GM12891 (cell line): ENCODE results near the gene TAS1R2.
"Not testable (repeated sequence)": the region's sequence is repeated elsewhere in the genome, so short reads cannot be mapped to it uniquely, and the experiment has no call there.

Source experiments
- DNase-seq: peaks from one replicate; pipeline ENCODE4 v3.0.0; 2011; ENCODE audit warnings: low spot score; ENCODE audit not compliant: insufficient read length
- FAIRE-seq: peaks from 2 replicates; lab custom pipeline; 2011; peaks lifted over from hg19 to GRCh38; lab: Jason Lieb, UNC
- PAX5 ChIP-seq: IDR thresholded peaks from 2 replicates; pipeline ENCODE4 v1.6.1; 2011; ENCODE audit warnings: low read length, moderate library complexity, mild to moderate bottlenecking; ENCODE audit not compliant: insufficient read depth, severe bottlenecking
- POLR2A ChIP-seq: IDR thresholded peaks from 2 replicates; pipeline ENCODE4 v1.6.1; 2011; ENCODE audit warnings: low read depth, low read length, control low read depth
- POLR2AphosphoS5 ChIP-seq: IDR thresholded peaks from 2 replicates; pipeline ENCODE4 v1.6.1; 2011; ENCODE audit warnings: low read depth, low read length, control low read depth
- POU2F2 ChIP-seq: IDR thresholded peaks from 2 replicates; pipeline ENCODE4 v1.6.1; 2011; ENCODE audit warnings: low read depth, mild to moderate bottlenecking, control low read depth, low read length, moderate library complexity
- SPI1 ChIP-seq: IDR thresholded peaks from 2 replicates; pipeline ENCODE4 v1.6.1; 2011; ENCODE audit warnings: low read depth, low read length, control low read depth
- TAF1 ChIP-seq: IDR thresholded peaks from 2 replicates; pipeline ENCODE4 v1.6.1; 2011; ENCODE audit warnings: low read depth, low read length, control low read depth

TAS1R2 gene

DNA sequence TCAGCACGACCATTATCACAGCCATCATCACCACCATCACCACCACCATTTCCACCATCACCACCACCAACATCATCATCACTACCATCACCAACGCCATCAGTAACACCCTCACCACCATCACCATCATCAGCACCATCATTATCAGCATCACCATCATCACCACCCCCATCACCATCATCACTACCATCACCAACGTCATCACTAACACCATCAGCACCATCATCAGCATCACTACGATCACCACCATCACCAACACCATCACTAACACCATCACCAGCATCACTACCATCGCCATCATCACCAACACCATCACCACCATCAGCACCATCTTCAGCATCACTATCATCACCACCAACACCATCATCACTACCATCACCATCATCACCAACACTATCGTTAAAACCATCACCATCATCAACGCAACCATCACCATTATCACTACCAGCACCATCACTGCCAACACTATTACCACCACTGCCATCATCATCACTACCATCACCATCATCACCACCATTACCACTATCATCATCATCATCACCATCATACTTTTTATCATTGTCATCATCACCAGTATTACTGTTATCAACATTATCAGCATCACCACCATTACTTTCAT is 1.3 kb downstream of the TAS1R2 start:
- TF ChIP-seq POLR2A (no peak), POLR2AphosphoS5 (no peak), SPI1 (no peak), TAF1 (no peak), POU2F2 (no peak), PAX5 (no peak)

DNA sequence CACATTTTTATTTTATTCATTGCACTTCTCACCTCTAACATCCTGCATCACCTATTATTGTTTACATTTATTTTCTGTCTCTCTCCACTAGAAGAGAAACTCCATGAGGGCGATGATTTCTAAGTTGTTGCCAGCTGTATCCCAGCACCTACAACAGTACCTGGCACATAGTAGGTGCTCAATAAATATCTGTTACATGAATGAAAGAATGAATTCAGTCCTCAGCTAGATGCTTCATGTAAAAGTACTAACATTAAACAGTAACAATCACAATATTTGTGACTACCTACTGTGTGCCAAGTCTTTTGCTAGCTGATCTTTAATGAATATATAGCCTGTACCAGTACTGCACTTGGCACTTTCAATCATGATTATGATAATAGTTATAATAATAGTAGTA is 3.0 kb downstream of the TAS1R2 start:
- no peak for DNase-seq
- no peak for TF ChIP-seq POLR2A
- TF ChIP-seq POLR2AphosphoS5: no peak
- no peak for TF ChIP-seq PAX5
- TF ChIP-seq POU2F2: no peak
- no peak for TF ChIP-seq SPI1
- TF ChIP-seq TAF1: no peak
- no peak for FAIRE-seq

More for the DNA sequence above, 1.3 kb downstream of the TAS1R2 start:
- FAIRE-seq: no peak
- DNase-seq: no peak

- DNase-seq: no peak
- FAIRE-seq: no peak
- no peak for TF ChIP-seq SPI1
- TF ChIP-seq POU2F2: no peak
Observed at GRCh38 chr1:18855573-18855972, 3.9 kb downstream of the TAS1R2 start.

- no peak for FAIRE-seq
- TF ChIP-seq POLR2AphosphoS5 (no peak), SPI1 (no peak), POU2F2 (no peak), POLR2A (no peak), PAX5 (no peak), TAF1 (no peak)
- DNase-seq: no peak
Observed at GRCh38 chr1:18854331-18855025, 5.0 kb downstream of the TAS1R2 start.

GRCh38 chr1:18852501-18852900 is 7.0 kb downstream of the TAS1R2 start:
- no peak for TF ChIP-seq TAF1
- no peak for TF ChIP-seq POU2F2
- no peak for TF ChIP-seq POLR2A
- no peak for TF ChIP-seq PAX5
- no peak for TF ChIP-seq POLR2AphosphoS5
- no peak for TF ChIP-seq SPI1
- DNase-seq: no peak
- no peak for FAIRE-seq

- DNase-seq: no peak
- TF ChIP-seq SPI1 (no peak), PAX5 (no peak), POU2F2 (no peak), POLR2A (no peak), TAF1 (no peak), POLR2AphosphoS5 (no peak)
- no peak for FAIRE-seq
Observed at GRCh38 chr1:18849261-18849711, 10.2 kb downstream of the TAS1R2 start.

GRCh38 chr1:18847723-18848122 is 11.7 kb downstream of the TAS1R2 start:
- not testable (repeated sequence) for DNase-seq, FAIRE-seq

- no peak for TF ChIP-seq PAX5
- TF ChIP-seq POLR2A: no peak
- TF ChIP-seq POU2F2: no peak
- DNase-seq (no peak), FAIRE-seq (no peak)
Observed at GRCh38 chr1:18840145-18840544, 19.3 kb downstream of the TAS1R2 start.

DNA sequence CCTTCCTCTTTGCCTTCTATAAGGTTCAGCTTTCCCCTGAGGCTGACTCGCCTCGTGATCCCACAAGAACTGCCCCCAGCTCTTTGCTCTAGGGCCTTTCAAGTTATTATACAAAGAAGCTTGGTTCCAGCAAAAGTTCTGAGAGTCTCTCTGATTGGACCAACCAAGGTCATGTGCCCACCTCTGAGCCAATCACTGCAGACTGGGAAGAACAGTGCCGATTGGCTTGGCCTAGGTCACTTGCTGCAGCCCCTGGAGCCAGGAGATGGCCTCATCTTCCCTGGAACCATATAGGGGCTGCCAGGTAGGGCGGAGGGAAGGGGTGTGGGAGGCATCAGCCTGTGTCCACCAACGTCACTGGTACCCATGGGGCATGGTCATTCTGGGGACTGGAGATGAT is 22.8 kb downstream of the TAS1R2 start:
- DNase-seq (no peak), FAIRE-seq (no peak)
- TF ChIP-seq POU2F2 (no peak), PAX5 (no peak), SPI1 (no peak), TAF1 (no peak), POLR2A (no peak), POLR2AphosphoS5 (no peak)

- FAIRE-seq, DNase-seq: not testable (repeated sequence)
Observed at GRCh38 chr1:18832319-18832718, 27.1 kb downstream of the TAS1R2 start.

DNA sequence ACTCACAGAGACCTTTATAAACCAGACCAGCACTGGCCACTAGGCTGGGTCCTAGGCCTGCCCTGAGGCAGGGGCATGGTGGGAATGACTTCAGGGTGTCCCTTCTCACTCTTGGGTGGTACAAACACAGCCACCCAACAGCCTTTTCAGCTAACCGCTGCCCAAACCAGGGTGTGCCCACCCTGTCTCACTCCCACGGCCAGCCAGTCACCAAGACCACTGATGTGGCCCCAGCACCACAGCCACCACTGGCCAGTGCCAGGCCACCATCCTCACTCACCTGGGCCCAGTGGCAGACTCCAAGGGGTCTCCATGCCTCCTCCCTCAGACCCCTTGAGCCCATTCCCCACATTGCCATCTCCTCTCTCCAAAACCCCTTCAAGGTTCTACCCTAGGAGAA is 27.8 kb downstream of the TAS1R2 start:
- DNase-seq (no peak), FAIRE-seq (no peak)
- TF ChIP-seq POLR2A: no peak
- TF ChIP-seq POU2F2: no peak
- no peak for TF ChIP-seq POLR2AphosphoS5
- TF ChIP-seq SPI1: no peak
